Parathyroid adenoma (tissue), 2 donors: Measurements from ENCODE around the gene HEXB.
"Not testable (repeated sequence)": the region's sequence is repeated elsewhere in the genome, so short reads cannot be mapped to it uniquely, and the experiment has no call there.

Source experiments
- H2AFZ ChIP-seq: fragments of 300-600 bp; sonication (generic); one replicate; pipeline ENCODE4 v1.7.0; 2017; ENCODE audit warnings: antibody characterized with exemption, mild to moderate bottlenecking
- H3K27ac ChIP-seq: fragments of 300-600 bp; sonication (generic); one replicate; pipeline ENCODE4 v1.7.0; 2017
- H3K27me3 ChIP-seq: fragments of 300-600 bp; sonication (generic); one replicate; pipeline ENCODE4 v1.7.0; 2017; ENCODE audit warnings: low read length; ENCODE audit not compliant: control insufficient read depth, insufficient read depth
- H3K36me3 ChIP-seq: fragments of 300-600 bp; sonication (generic); one replicate; pipeline ENCODE4 v1.7.0; 2017; ENCODE audit warnings: low read length; ENCODE audit not compliant: control insufficient read depth, insufficient read depth
- H3K4me1 ChIP-seq: fragments of 300-600 bp; sonication (generic); one replicate; pipeline ENCODE4 v1.7.0; 2017; ENCODE audit warnings: control low read depth
- H3K4me2 ChIP-seq: fragments of 300-600 bp; sonication (generic); one replicate; pipeline ENCODE4 v1.7.0; 2017; ENCODE audit warnings: low read length
- H3K4me3 ChIP-seq: fragments of 300-600 bp; sonication (generic); one replicate; pipeline ENCODE4 v1.7.0; 2017; ENCODE audit warnings: low read depth, low read length
- H3K79me2 ChIP-seq: fragments of 300-600 bp; sonication (generic); one replicate; pipeline ENCODE4 v1.7.0; 2017; ENCODE audit warnings: control low read depth
- H3K9ac ChIP-seq: fragments of 300-600 bp; sonication (generic); one replicate; pipeline ENCODE4 v1.7.0; 2017; ENCODE audit warnings: mild to moderate bottlenecking
- H3K9me3 ChIP-seq: fragments of 300-600 bp; sonication (generic); one replicate; pipeline ENCODE4 v1.7.0; 2017; ENCODE audit warnings: low read length; ENCODE audit not compliant: control insufficient read depth
- TF ChIP-seq, protein P1 (sequence below): fragments of 300-600 bp; sonication (generic); IDR thresholded peaks from one replicate; pipeline ENCODE4 v1.7.0; 2017; ENCODE audit warnings: antibody characterized with exemption, mild to moderate bottlenecking
- donor health status: primary hyperparathyroidism.

The HEXB gene

DNA sequence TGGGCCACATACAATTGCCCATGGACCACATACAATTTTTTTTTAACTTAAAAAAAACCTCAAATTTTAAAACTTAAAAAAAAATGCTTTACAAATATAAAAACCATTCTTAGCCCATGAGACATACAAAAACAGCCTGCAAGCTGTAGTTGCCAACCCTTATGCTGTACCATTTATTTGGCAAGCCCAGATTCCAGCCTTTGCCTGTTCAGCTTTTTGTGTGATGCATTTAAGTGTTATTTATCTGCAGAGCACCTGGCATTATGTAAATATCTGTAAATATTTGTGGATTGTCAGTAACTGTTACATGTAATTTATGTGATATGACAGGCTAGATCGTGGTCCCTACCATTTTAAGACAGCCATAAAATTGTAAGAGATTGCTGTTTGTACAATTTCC, 32.6 kb downstream of the HEXB start:
- H2AFZ ChIP-seq: no peak overlapping the region
- H3K4me2 ChIP-seq: no peak overlapping the region
- H3K9me3 ChIP-seq: no peaks in the 10 kb centered on the region
- no peak overlapping the region for H3K9ac ChIP-seq
- no peaks in the 10 kb centered on the region for H3K4me1 ChIP-seq
- TF ChIP-seq, protein P1, sequence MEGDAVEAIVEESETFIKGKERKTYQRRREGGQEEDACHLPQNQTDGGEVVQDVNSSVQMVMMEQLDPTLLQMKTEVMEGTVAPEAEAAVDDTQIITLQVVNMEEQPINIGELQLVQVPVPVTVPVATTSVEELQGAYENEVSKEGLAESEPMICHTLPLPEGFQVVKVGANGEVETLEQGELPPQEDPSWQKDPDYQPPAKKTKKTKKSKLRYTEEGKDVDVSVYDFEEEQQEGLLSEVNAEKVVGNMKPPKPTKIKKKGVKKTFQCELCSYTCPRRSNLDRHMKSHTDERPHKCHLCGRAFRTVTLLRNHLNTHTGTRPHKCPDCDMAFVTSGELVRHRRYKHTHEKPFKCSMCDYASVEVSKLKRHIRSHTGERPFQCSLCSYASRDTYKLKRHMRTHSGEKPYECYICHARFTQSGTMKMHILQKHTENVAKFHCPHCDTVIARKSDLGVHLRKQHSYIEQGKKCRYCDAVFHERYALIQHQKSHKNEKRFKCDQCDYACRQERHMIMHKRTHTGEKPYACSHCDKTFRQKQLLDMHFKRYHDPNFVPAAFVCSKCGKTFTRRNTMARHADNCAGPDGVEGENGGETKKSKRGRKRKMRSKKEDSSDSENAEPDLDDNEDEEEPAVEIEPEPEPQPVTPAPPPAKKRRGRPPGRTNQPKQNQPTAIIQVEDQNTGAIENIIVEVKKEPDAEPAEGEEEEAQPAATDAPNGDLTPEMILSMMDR: no peak
- H3K4me3 ChIP-seq: no peak overlapping the region
- H3K27ac ChIP-seq: no peak overlapping the region
- no peaks in the 10 kb centered on the region for H3K27me3 ChIP-seq
- H3K36me3 ChIP-seq: no peaks in the 10 kb centered on the region
- H3K79me2 ChIP-seq: no peaks in the 10 kb centered on the region

DNA sequence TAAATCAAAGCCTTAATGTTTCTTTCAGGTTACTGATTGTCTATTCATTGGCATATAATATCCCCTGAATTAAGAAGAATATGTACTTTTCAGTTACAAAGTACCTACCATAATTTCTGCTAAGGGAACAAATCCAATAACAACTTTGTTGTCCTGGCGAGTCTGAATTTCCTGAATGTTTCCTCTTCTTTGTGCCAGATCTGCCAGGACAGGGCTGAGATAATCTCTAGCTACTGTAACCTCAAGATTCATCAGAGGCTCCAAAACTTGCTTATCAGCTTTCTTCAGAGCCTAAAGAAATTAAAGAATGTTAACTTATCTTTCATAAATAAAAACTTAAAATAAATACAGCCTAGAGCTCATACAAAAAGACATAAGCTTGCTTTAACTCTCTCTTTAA, 37.2 kb downstream of the HEXB start:
- Histone ChIP-seq H3K27me3 (no peaks in the 10 kb centered on the region), H3K9me3 (no peaks in the 10 kb centered on the region), H3K36me3 (no peaks in the 10 kb centered on the region), H3K4me2 (no peak overlapping the region), H3K4me3 (no peak overlapping the region), H3K9ac (no peak overlapping the region), H3K79me2 (no peaks in the 10 kb centered on the region), H3K27ac (no peak overlapping the region), H3K4me1 (no peaks in the 10 kb centered on the region), H2AFZ (no peak overlapping the region)
- TF ChIP-seq, protein P1: no peak

DNA sequence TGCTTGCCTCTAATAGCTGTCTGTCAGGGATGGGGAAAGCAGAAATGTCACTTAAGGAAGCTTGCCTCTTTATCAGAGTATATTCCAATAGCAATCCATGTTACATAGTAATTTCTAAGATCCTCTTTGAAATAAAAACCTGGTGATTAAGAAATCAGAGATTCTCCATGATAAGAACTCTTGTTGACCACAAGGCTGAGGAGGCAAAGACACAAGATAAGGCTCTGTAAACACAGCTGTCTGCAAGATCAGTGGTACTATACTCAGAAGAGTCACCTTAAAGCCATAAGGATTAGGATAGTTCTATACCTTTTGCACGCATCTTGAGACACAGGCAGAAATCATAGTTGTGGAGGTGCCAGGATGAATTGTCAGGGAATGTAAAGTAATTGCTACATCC, 40.3 kb downstream of the HEXB start:
- no peak overlapping the region for H3K27ac ChIP-seq
- no peak overlapping the region for H3K4me3 ChIP-seq
- no peaks in the 10 kb centered on the region for H3K9me3 ChIP-seq
- no peak overlapping the region for H3K4me2 ChIP-seq
- no peaks in the 10 kb centered on the region for H3K36me3 ChIP-seq
- H2AFZ ChIP-seq: no peak overlapping the region
- no peak overlapping the region for H3K9ac ChIP-seq
- no peaks in the 10 kb centered on the region for H3K4me1 ChIP-seq
- TF ChIP-seq, protein P1: no peak
- H3K27me3 ChIP-seq: no peaks in the 10 kb centered on the region
- H3K79me2 ChIP-seq: no peaks in the 10 kb centered on the region

DNA sequence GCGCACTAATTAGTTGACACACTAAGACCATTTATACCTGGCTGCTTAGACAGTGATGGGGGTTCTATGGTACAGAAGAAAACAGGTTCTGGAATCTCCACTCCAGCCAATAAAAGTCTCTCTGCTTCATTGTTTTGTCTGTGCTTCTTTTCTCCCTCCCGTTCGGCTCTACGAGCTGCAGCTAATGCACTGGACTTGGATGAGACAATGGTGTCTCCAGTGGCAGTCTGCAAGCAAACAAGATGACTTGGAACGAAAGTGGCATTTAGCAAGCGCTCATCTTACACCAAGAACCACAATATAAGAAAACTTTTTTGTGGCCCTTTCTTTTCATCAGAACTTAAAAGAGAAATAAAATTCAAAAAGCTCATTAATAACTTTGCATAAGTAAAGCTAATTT, 51.7 kb downstream of the HEXB start:
- H3K9ac ChIP-seq: no peak overlapping the region
- no peak overlapping the region for H3K4me3 ChIP-seq
- TF ChIP-seq, protein P1: no peak
- no peaks in the 10 kb centered on the region for H3K4me1 ChIP-seq
- no peak overlapping the region for H3K4me2 ChIP-seq
- no peaks in the 10 kb centered on the region for H3K27me3 ChIP-seq
- no peak overlapping the region for H3K27ac ChIP-seq
- H3K9me3 ChIP-seq: no peaks in the 10 kb centered on the region
- H3K36me3 ChIP-seq: no peaks in the 10 kb centered on the region
- H2AFZ ChIP-seq: no peak overlapping the region
- no peaks in the 10 kb centered on the region for H3K79me2 ChIP-seq

DNA sequence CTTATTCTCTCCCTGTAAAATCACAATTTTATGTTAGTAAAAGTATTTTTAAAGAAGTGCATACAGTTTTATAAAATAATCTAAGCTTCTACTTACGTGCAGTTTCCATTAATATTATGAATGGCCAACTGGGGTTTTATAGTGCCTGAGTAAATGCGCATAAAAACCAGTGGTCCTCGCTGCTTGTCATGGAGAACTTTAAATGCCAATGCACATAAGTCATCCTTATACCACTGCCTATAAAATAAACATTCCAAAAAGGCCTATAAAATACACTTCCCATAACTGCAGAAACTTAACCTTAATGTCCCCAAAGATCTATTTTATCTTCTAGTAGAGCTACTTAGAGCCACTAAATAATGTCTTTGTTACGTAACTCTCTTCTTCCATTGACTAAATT, 53.4 kb downstream of the HEXB start:
- H3K36me3 ChIP-seq: no peaks in the 10 kb centered on the region

DNA sequence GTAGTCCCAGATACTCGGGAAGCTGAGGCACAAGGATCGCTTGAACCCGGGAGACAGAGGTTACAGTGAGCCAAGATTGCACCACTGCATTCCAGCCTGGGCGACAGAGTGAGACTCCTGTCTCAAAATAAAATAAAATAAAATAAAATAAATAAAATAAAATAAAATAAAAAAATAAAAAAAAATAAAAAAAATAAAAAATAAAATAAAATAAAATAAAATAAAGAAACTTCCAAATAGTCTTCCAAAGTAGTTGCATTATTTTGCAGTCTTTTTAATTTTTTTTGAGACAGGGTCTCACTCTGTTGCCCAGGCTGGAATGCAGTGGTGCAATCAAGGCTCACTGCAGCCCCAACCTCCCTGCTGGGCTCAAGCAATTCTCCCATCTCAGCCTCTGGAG, 63.7 kb downstream of the HEXB start:
- not testable (repeated sequence) for H3K4me3 ChIP-seq, H3K4me2 ChIP-seq, H3K27me3 ChIP-seq, H3K79me2 ChIP-seq, H3K27ac ChIP-seq, H3K9me3 ChIP-seq, H3K9ac ChIP-seq, H3K36me3 ChIP-seq, H3K4me1 ChIP-seq, H2AFZ ChIP-seq

More for the DNA sequence above, 53.4 kb downstream of the HEXB start:
- H3K4me2 ChIP-seq: no peak overlapping the region
- no peaks in the 10 kb centered on the region for H3K9me3 ChIP-seq
- no peak overlapping the region for H3K27ac ChIP-seq
- H3K79me2 ChIP-seq: no peaks in the 10 kb centered on the region
- H3K4me1 ChIP-seq: no peaks in the 10 kb centered on the region
- no peak overlapping the region for H3K4me3 ChIP-seq
- no peak overlapping the region for H2AFZ ChIP-seq
- H3K9ac ChIP-seq: no peak overlapping the region
- H3K27me3 ChIP-seq: no peaks in the 10 kb centered on the region
- TF ChIP-seq, protein P1: no peak
